8988T (cell line): Measurements from ENCODE around the gene DNAJC17.

Experiments
- DNase-seq: peaks from one replicate; pipeline ENCODE4 v3.0.0; 2011

DNAJC17 gene, protein sequence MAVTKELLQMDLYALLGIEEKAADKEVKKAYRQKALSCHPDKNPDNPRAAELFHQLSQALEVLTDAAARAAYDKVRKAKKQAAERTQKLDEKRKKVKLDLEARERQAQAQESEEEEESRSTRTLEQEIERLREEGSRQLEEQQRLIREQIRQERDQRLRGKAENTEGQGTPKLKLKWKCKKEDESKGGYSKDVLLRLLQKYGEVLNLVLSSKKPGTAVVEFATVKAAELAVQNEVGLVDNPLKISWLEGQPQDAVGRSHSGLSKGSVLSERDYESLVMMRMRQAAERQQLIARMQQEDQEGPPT

DNA sequence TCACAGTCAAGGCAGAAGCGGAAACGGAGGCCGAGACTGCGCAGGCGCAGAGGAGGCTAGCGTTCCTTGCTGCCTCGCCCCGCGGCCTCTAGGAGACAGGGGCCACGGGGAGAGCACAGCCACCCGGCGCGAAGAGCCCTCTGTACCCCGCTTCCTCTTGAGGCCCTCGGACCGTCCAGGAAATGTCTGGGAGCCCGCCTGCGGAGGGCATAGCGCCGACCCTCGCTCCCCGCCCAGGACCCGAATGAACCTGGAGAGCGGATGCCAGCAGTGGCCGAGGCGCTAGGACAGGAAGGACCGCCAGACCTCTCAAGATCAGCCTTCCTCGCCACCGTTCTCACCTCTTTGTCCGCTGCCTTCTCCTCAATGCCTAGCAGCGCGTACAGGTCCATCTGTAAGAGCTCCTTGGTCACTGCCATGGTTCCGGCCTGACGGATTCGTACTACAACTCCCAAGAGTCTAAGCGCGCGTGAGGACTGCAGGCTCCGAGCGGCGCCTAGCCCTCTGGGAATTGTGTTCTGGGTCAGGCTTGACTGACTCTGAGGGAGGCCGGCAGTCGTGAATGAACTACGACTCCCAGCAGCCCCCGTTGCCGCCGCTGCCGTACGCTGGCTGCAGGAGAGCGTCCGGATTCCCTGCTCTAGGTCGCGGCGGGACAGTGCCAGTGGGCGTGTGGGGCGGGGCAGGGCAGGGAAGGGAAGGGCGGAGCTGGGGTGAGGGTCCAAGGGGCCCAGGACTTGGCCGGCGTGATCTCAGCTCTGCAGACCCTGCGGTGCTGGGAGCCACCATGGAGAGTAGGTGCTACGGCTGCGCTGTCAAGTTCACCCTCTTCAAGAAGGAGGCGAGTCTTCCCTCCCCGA, at the start of gene DNAJC17, which contains the start of gene ZFYVE19:
Gene DNAJC17, minus strand, starts transcription at position 446 of the 860 bp plus-strand sequence. Its CDS starts 27 bp downstream, at position 419.
Gene ZFYVE19, plus strand, starts transcription at position 62 of the 860 bp plus-strand sequence. Its CDS starts 501 bp downstream, at position 563.
- DNase-seq = peak; percentile 41

DNA sequence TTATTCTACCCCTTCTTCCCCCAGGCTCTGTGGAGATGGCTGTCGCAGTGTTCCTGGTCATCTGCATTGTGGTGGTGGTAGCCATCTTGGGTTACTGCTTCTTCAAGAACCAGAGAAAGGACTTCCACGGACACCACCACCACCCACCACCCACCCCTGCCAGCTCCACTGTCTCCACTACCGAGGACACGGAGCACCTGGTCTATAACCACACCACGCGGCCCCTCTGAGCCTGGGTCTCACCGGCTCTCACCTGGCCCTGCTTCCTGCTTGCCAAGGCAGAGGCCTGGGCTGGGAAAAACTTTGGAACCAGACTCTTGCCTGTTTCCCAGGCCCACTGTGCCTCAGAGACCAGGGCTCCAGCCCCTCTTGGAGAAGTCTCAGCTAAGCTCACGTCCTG, 49.5 kb upstream of the DNAJC17 start:
- DNase-seq = no peak

DNA sequence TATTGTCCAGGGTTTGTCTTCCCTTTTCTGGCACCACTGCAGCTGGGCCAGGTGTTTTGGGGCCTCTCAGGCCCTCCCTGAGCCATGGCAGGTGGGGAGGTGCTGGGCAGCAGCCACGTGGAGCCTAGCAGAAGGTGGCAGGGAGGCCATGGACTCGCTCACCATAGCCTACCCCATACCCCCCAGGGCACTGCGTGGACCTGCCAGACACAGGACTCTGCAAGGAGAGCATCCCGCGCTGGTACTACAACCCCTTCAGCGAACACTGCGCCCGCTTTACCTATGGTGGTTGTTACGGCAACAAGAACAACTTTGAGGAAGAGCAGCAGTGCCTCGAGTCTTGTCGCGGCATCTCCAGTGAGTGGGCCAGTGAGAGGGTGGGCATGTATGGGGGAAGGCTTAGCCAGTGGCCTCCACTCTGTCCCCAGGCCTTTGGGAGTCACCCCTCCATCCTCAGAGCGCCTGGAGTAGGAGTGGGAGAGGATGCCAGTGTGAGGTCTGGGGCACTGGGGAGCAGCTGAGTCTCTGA, 48.5 kb upstream of the DNAJC17 start:
- DNase-seq = no peak

DNA sequence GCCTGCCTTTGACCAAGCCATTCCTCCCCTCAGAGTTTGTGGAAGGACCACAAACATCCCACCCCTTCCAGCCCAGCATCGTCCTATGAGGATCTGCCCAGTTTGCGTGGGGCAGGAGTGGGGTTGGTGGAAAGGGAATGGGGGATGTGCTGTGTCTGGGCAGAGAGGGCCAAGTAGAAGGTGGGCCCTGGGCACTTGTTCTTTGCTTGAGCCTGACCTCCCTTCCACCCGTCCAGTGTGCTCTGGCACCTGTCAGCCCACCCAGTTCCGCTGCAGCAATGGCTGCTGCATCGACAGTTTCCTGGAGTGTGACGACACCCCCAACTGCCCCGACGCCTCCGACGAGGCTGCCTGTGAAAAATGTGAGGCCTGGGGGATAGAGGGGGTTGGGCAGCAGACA, 46.9 kb upstream of the DNAJC17 start:
- no peak for DNase-seq

DNA sequence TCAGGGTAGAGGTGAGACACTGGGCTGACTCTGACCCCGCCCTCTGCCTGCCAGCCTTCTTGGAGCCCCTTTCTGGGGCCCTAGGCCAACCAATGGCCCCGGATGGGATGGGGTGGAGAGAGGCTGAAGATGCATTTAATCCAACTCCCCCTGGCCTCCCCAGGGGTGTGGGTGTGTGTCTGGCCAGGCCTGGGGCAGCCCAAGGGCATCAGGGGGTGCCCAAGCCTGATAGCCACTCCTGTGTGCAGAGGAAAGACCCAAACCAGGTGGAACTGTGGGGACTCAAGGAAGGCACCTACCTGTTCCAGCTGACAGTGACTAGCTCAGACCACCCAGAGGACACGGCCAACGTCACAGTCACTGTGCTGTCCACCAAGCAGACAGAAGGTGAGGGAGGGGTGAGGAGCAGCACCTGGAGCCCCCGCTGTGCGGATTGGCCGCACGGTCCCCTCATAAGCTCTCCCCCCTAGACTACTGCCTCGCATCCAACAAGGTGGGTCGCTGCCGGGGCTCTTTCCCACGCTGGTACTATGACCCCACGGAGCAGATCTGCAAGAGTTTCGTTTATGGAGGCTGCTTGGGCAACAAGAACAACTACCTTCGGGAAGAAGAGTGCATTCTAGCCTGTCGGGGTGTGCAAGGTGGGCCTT, 46.1 kb upstream of the DNAJC17 start:
- DNase-seq = no peak

DNA sequence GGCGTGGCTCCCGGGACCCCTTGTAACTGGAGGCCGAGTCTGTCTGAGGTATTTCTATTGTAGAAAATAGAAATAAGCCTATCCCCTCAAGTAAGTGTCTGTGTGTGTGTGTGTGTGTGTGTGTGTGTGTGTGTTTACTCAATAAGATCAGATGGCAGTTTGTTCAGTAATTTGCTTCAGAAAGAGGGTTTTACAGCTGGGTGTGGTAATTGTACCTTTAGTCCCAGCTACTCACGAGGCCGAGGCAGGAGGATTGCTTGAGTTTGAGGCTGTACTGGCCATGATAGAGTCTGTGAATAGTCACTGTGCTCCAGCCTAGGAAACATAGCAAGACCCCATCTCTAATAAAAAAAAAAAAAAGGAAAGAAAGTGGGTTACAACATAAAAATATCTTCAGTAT, 45.3 kb upstream of the DNAJC17 start:
- no peak for DNase-seq

DNA sequence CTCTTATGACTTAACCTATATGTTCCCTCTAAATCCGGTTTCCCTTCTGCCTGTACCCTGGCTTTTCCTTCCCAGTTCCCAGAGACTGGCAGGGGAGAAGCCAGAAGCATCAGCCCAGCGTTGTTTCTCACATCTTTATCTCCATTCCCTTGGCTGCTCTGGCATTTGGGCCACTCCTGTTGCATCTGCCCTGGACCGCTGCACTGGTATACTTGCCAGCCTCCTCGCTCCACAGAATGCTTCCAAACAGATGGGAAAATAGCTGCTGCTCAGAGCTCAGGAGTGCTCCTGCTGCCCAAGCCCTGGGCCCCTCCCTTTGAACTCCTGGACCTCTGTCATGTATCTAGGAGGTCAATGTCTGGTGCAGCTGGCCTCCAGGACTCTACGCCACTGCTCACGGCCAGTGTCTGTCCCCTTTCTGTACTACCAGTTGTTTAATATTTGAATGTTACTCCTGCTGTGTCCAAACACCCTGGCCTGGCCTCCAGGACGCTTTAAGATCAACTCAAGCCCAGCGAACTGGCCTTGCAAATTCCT, 43.4 kb upstream of the DNAJC17 start:
- DNase-seq = no peak

DNA sequence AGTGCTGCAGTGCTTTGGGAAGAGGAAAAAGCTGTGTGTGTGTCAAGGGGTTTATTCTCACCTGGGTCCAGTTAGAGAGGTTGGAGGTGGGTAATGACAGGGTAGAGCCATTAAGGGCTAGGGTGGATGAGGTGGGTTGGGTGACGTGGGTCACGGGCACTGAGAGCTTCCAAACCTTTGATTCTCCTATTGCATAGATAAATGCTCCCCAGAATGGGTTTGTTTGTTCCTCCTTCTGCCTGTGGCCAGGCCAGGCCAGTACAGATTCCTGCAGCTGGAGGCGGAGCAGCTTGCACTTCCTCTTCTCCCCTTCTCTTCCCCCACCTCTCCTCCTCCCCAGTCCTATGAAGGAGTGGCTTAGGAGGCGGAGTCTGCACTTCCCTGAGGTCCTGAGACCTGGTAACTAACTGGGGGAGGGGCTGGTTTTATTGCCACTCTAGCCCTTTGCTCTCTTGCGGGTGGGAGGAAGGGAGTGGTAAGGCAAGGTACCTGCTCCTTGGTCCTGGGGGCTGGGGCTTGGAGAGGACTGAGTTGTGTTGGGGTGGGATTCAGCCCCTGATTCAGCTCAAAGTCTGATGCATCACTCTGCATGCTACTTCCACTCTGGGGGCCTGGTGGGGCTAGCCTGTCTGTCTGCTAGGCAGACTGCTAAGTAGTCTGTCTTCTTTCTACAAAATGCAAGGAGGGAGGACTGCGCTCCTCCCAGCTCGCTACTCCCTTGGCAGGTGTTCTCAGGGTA, 40.1 kb upstream of the DNAJC17 start:
- no peak for DNase-seq

DNA sequence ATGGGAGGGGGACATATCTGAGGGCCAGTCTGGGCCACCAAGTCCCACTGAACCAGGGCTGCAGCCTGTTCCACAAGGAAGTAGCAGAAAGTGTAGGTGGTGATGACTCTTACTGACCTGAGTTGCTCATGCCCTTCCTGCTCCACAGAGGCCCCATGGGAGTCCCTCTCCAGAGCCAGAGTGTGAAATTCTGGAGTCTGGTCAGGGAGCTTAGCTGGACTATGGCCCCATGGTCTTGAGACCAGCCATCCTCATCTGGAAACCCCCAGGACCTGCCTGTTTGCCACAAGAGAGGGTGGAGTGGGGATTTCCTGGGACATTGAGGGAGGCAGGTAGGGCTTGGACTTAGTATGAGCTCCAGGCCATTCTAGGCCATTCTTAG, 39.6 kb upstream of the DNAJC17 start:
- no peak for DNase-seq

DNA sequence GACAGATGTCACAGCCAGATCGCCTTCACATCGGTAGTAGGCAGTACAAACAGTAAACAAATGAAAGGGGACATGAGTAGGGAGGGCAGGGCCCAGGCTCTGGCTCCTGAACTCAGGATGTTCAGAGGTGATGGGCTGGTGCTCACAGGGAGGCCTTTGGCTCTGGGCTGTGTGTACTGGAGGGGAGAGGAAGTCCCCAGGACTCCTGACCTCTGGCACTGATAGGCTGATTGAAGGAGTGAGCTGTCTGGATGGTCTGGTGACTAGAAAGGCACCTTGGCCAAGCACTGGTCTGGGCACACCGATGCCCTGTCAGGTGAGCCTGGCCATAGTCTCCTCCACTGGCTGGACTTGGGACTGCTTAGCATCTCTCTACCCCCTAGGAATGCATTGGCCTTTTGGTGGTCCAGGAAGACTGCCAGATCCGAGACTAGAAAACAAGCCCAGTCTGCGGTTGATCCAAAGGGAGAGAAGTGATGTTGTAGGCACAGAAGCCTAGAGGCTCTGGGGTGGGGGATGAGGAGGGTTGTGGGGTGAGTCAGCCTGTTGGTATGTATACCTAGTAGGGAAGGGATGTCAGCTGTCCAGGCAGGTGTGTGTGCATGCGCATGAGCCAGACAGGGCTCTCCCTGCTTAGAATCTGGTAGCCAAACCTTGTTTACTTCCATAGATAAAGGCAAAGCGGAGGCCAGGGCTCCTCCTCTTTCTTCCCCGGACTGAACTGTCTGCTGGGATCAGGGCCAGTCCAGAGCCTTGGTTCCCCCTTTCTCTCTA, 38.4 kb upstream of the DNAJC17 start:
- DNase-seq = no peak

DNA sequence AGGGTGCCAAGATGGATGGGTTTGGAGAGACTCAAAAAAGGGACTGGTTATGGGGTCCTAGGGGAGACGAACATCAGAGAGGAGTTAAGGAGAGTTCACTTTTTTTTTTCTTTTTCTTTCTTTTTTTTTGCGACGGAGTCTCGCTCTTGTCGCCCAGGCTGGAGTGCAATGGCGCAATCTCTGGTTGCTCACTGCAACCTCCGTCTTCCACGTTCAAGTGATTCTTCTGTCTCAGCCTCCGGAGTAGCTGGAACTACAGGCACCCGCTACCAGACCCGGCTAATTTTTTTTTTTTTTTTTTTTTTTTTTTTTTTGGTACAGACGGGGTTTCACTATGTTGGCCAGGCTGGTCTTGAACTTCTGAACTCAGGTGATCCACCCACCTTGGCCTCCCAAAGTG, 37.8 kb upstream of the DNAJC17 start:
- DNase-seq = no peak

DNA sequence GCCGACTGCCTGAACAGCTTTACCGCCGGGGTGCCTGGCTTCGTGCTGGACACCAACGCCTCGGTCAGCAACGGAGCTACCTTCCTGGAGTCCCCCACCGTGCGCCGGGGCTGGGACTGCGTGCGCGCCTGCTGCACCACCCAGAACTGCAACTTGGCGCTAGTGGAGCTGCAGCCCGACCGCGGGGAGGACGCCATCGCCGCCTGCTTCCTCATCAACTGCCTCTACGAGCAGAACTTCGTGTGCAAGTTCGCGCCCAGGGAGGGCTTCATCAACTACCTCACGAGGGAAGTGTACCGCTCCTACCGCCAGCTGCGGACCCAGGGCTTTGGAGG, 37.4 kb upstream of the DNAJC17 start:
- no peak for DNase-seq

DNA sequence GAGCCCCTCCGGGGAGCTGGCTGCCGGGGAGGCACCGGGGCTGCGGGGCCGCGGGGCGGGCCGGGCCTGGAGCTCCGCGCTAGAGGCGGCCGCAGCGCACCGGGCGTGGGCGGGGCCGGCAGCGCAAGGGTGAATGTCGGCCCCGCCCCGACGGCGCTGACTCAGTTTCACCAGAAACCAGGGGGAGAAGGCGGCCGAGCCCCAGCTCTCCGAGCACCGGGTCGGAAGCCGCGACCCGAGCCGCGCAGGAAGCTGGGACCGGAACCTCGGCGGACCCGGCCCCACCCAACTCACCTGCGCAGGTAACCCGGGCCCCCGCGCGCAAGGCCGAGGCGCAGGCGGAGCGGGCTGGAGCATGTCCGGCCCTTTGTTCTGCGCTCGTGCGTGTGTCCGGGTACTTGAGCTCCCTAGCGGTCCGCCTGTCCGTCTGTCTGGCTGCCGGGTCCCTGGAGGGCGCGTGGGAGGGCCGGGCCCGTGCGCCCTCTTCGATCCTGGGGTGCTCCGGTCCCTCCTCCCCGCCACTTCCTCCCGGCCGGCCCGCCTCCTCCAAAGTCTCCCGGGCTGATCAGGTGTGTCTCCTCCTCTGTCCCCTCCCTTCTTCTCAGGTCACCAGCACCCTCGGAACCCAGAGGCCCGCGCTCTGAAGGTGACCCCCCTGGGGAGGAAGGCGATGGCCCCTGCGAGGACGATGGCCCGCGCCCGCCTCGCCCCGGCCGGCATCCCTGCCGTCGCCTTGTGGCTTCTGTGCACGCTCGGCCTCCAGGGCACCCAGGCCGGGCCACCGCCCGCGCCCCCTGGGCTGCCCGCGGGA, 36.8 kb upstream of the DNAJC17 start, which contains the start of gene SPINT1:
Gene SPINT1, plus strand, starts transcription at position 164 of the 811 bp plus-strand sequence. Its CDS starts 507 bp downstream, at position 671.
- no peak for DNase-seq

DNA sequence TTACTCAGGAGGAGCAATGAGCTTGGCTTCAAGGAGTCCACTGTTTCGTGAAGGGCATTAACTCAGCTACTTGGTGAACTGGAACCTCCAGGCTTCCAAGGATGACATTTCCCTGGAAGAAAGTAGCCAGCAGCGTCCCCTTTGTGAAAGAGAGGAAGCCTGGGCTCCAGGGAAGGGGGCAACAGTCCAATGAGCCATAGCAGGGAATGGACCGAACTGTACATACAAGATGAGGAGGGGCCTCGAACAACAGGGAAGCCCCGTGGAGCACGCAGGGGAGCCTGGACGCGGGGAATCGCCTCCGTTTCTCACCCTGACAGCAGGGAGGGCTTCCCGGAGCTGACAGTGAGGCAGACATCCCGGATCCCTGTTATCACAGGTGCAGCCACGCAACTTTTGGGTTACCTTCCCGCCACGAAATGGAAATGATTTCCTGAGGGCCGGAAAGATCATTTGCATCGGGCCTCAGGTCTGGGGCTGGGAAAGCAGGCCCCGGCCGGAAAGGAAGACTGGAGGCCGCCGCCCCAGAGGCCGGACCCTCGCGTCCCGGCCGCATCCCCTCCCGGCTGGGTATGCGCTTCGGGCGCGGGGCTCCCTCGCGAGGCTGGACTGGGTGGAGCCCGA, 36.1 kb upstream of the DNAJC17 start:
- no peak for DNase-seq

DNA sequence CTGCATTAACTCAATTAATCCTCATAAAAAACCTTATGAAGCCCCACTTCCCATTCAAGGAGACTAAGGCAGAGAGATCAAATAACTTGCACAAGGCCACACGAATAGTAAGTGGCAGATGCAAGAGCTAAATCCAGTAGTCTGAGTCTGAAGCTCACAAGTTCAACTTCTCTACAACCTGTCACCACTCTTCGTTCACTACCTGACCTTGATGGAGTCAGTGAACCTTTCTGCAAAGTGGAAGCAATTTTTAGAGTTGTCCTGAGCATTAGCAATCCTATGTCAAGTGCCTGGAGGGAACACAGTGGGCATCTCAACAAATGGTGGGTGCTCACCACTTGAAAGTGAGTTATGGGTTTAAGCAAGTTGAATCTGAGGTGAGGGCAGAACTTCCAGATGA, 34.5 kb upstream of the DNAJC17 start:
- no peak for DNase-seq

DNA sequence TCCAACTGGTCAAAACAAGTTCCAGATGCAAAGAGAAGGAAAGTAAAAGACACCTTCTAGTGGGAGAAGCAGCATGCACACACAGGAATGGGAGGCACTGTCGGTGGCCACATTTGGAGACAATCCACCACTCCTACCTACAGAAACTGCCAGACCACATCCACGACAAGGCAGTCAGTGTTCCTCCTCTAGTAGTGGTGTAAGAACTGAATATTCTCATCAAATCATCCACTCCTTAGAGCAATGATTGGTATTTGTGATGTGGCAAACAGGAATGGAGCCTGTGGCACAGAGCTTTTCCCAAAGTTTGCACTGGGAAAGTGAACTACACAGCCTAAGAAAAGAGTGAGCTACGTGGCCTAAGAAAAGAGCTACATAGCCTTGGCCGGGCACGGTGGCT, 31.5 kb upstream of the DNAJC17 start:
- no peak for DNase-seq

DNA sequence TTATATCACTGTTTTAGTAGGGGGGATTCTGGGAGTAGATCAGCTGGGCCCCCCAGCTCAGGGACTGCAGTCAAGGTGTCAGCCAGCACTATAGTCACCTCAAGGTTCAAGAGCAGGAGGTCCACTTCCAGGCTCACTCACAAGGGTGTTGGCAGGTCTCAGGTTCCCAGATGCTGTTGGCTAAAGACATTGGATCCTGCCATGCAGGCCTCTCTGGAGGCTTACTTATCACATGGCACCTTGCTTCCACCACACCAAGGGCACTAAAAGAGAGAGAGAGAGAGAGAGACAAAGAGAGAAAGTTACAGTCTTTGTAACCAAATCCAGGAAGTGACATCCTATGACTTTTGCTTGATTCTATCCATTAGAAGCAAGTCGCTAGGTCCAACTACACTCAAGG, 28.7 kb upstream of the DNAJC17 start:
- DNase-seq = no peak

DNA sequence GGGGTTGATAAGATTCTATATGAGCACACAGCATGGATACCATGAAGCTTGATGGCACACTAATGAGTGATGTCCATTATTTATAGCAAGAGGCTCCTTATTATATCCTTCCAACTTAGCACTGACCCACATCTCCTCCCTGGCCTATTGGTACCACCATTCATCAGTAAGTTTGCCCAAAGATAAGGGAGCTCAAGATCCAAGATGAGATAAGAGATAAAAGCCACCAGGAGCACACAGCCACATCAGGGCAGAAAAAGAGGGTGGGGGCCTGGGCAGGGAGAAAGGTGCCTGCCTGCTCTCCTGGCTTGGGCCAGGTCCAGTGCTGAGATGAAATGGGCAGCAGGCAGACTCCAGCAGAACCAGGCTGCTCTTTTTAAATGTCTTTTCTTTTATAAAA, 25.6 kb upstream of the DNAJC17 start:
- no peak for DNase-seq

DNA sequence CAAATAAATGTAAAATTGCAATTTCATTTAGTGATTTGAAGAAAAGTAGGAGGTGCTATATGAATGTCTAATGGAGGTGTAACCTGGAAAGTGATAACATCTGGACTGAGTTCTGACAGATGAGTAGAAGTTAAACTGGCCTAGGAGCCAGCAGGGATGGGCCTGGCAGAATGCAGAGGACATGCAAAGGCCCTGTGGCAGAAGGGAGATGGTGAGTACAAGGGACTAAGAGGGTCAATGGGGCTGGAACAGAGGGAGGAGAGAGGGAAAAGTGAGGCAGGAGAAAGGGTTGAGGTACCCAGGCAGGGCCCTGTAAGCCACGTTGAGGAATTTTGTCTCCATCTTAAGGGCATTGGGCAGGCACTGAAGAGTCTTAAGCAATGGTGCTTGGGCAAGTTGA, 24.6 kb upstream of the DNAJC17 start:
- no peak for DNase-seq

DNA sequence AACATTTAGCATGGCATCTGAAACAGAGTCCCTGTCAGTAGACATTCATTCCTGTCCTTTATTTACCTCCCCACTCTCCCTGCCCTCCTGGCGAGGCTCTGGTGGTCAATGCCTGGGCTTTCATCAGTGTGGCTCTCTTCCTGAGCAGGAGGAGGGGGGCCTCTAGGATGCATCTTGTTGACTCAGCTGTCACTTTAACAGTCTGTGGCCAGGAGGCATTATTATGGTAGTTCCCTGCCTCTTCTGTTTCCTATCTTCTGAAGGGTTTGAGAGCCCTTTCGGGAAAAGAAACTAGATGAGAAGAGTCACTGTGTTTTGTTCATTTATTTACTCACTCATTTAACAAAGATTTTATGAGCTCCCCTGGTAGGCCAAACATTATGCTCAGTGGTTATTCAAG, 23.6 kb upstream of the DNAJC17 start:
- no peak for DNase-seq
